PFSK-1 (cell line): ENCODE data around the gene LIPI.

Experiments
- POLR2AphosphoS5 ChIP-seq: IDR thresholded peaks from 2 replicates; pipeline ENCODE4 v1.6.1; 2012; ENCODE audit warnings: low read depth, mild to moderate bottlenecking, control low read depth, low read length, moderate library complexity
- REST ChIP-seq, 2 experiments: IDR thresholded peaks; 2 replicates each; pipeline versions ENCODE4 v1.6.1 to v1.8.0; 2011 to 2012; ENCODE audit warnings: low read depth in 2 of 2, low read length in 2 of 2, control low read depth in 1 of 2, inconsistent platforms in 1 of 2, mild to moderate bottlenecking in 1 of 2, moderate library complexity in 1 of 2; ENCODE audit not compliant: insufficient read depth in 1 of 2
- SIN3A ChIP-seq: IDR thresholded peaks from 2 replicates; pipeline ENCODE4 v1.6.1; 2012; ENCODE audit warnings: mild to moderate bottlenecking, low read length, moderate library complexity, borderline replicate concordance; ENCODE audit not compliant: insufficient read depth

GRCh38 chr21:14213164-14213563, 2.4 kb upstream of the LIPI start:
- no peak for TF ChIP-seq SIN3A
- TF ChIP-seq POLR2AphosphoS5: no peak
- no peak for TF ChIP-seq REST (IDR thresholded peaks at IDR 0.05; ENCODE audit: insufficient read depth in 1 of 2, low read depth in 2 of 2, low read length in 2 of 2)
